MM.1S (cell line): ENCODE measurements around the gene TAPBP.

Experiments used
- DNase-seq: peaks from one replicate; pipeline ENCODE4 v3.0.0-alpha.2; 2015
- H2AFZ ChIP-seq: fragments of 300-600 bp; sonication (generic); 2 replicates; pipeline ENCODE4 v1.6.0; 2016; ENCODE audit warnings: antibody characterized with exemption, low read length
- H3F3A ChIP-seq: fragments of 300-600 bp; sonication (generic); 2 replicates; pipeline ENCODE4 v1.6.1; 2016; ENCODE audit warnings: mild to moderate bottlenecking, antibody characterized with exemption, low read length, moderate library complexity, mixed read lengths; ENCODE audit not compliant: insufficient read depth
- H3K27ac ChIP-seq: fragments of 300-600 bp; sonication (generic); 2 replicates; pipeline ENCODE4 v1.5.1; 2016; ENCODE audit warnings: mild to moderate bottlenecking, low read length
- H3K27me3 ChIP-seq: fragments of 300-600 bp; sonication (generic); replicated peaks from 2 replicates; pipeline ENCODE4 v1.6.0; 2016; ENCODE audit warnings: low read length; ENCODE audit not compliant: insufficient read depth
- H3K36me3 ChIP-seq: fragments of 300-600 bp; sonication (generic); replicated peaks from 2 replicates; pipeline ENCODE4 v1.6.1; 2016; ENCODE audit warnings: mild to moderate bottlenecking, low read length, mixed read lengths; ENCODE audit not compliant: insufficient read depth
- H3K4me1 ChIP-seq: fragments of 300-600 bp; sonication (generic); 2 replicates; pipeline ENCODE4 v1.6.1; 2016; ENCODE audit warnings: low read length, mixed read lengths
- H3K4me2 ChIP-seq: fragments of 300-600 bp; sonication (generic); 2 replicates; pipeline ENCODE4 v1.6.0; 2016; ENCODE audit warnings: low read depth, low read length
- H3K4me3 ChIP-seq: fragments of 300-600 bp; sonication (generic); 2 replicates; pipeline ENCODE4 v1.5.1; 2016; ENCODE audit warnings: low read length, mixed read lengths
- H3K79me2 ChIP-seq: fragments of 300-600 bp; sonication (generic); 2 replicates; pipeline ENCODE4 v1.6.1; 2016; ENCODE audit warnings: mixed run types, low read length, mixed read lengths
- H3K9ac ChIP-seq: fragments of 300-600 bp; sonication (generic); 2 replicates; pipeline ENCODE4 v1.6.1; 2016; ENCODE audit warnings: low read length, mixed read lengths
- H3K9me2 ChIP-seq: fragments of 300-600 bp; sonication (generic); replicated peaks from 2 replicates; pipeline ENCODE4 v1.6.1; 2016; ENCODE audit warnings: mild to moderate bottlenecking, low read length, mixed read lengths; ENCODE audit not compliant: insufficient read depth
- H3K9me3 ChIP-seq: fragments of 300-600 bp; sonication (generic); replicated peaks from 2 replicates; pipeline ENCODE4 v1.6.1; 2016; ENCODE audit warnings: mild to moderate bottlenecking, low read length, mixed read lengths; ENCODE audit not compliant: insufficient read depth
- H4K20me1 ChIP-seq: fragments of 300-600 bp; sonication (generic); 2 replicates; pipeline ENCODE4 v1.6.1; 2016; ENCODE audit warnings: mild to moderate bottlenecking, low read length, moderate library complexity, mixed read lengths; ENCODE audit not compliant: insufficient read depth
- CTCF ChIP-seq: fragments of 300-600 bp; sonication (generic); IDR thresholded peaks from 2 replicates; pipeline ENCODE4 v1.5.1; 2016; ENCODE audit warnings: antibody characterized with exemption, low read length, mixed read lengths
- EZH2 ChIP-seq: fragments of 300-600 bp; sonication (generic); optimal IDR thresholded peaks from 2 replicates; pipeline ENCODE3; 2017; ENCODE audit warnings: low read depth, mild to moderate bottlenecking, antibody characterized with exemption, low read length, mixed read lengths
- EZH2phosphoT487 ChIP-seq: fragments of 300-600 bp; sonication (generic); IDR thresholded peaks from 2 replicates; pipeline ENCODE4 v1.6.1; 2018; ENCODE audit warnings: antibody characterized with exemption, low read length

TAPBP gene

GRCh38 chr6:33317419-33317668, 3.5 kb upstream of the TAPBP start:
- DNase-seq: no peak
- H3K27ac ChIP-seq: no peak overlapping the region; the same call in 1 of the 2 replicates
- H3K9ac ChIP-seq: peak overlapping the region; percentile 49; the same call in 1 of the 2 replicates
- H3K9me3 ChIP-seq: no peaks in the 10 kb centered on the region
- H3K4me3 ChIP-seq: peak overlapping the region; percentile 33; the same call in 1 of the 2 replicates
- no peaks in the 10 kb centered on the region for H4K20me1 ChIP-seq
- TF ChIP-seq CTCF: no peak
- H3K27me3 ChIP-seq: no peaks in the 10 kb centered on the region
- H2AFZ ChIP-seq: no peak overlapping the region
- H3K36me3 ChIP-seq: peaks cover 9% of the 10 kb centered on the region
- H3K4me1 ChIP-seq: peaks cover 46% of the 10 kb centered on the region
- H3K9me2 ChIP-seq: no peaks in the 10 kb centered on the region
- peaks cover 81% of the 10 kb centered on the region for H3K79me2 ChIP-seq
- peaks cover 45% of the 10 kb centered on the region for H3F3A ChIP-seq
- peak overlapping the region; percentile 39; the same call in 1 of the 2 replicates for H3K4me2 ChIP-seq

GRCh38 chr6:33316603-33317418, 2.9 kb upstream of the TAPBP start:
- no peak overlapping the region; the same call in 1 of the 2 replicates for H3K27ac ChIP-seq
- H3K4me1 ChIP-seq: peaks cover 45% of the 10 kb centered on the region

GRCh38 chr6:33315793-33316602, 2.1 kb upstream of the TAPBP start:
- Histone ChIP-seq H3K4me1 (peaks cover 43% of the 10 kb centered on the region), H3K36me3 (peaks cover 9% of the 10 kb centered on the region), H4K20me1 (0 out of 2 replicates have a peak, but pooled peaks cover 7% of the 10 kb centered on the region), H3K9me2 (no peaks in the 10 kb centered on the region), H3K4me2 (0 out of 2 replicates have a peak overlapping the region, but pooled peaks have one; percentile 80), H3K27ac (no peak overlapping the region), H2AFZ (no peak overlapping the region), H3K4me3 (no peak overlapping the region), H3K79me2 (peaks cover 81% of the 10 kb centered on the region), H3K9ac (no peak overlapping the region), H3K27me3 (no peaks in the 10 kb centered on the region), H3K9me3 (no peaks in the 10 kb centered on the region), H3F3A (peaks cover 50% of the 10 kb centered on the region)
- TF ChIP-seq EZH2phosphoT487 (no peak), CTCF (no peak), EZH2 (no peak)
- DNase-seq: no peak

More at GRCh38 chr6:33316603-33317418, 2.9 kb upstream of the TAPBP start:
- Histone ChIP-seq H3K79me2 (peaks cover 81% of the 10 kb centered on the region), H3K9ac (no peak overlapping the region), H3K4me2 (peak overlapping the region; percentile 39; the same call in 1 of the 2 replicates), H3K36me3 (peaks cover 9% of the 10 kb centered on the region), H3K4me3 (peak overlapping the region; percentile 33; the same call in 1 of the 2 replicates), H3K9me3 (no peaks in the 10 kb centered on the region), H3K9me2 (no peaks in the 10 kb centered on the region), H4K20me1 (0 out of 2 replicates have a peak, but pooled peaks cover 5% of the 10 kb centered on the region), H3F3A (peaks cover 50% of the 10 kb centered on the region), H2AFZ (no peak overlapping the region), H3K27me3 (no peaks in the 10 kb centered on the region)
- DNase-seq: no peak
- TF ChIP-seq EZH2: no peak
- TF ChIP-seq EZH2phosphoT487: no peak
- no peak for TF ChIP-seq CTCF
